ENCODE results near the gene GJB1. TPM values are rescaled to one million over a fixed set of nuclear protein-coding genes. Genes with fewer than 3 reads are reported as not detected.

The GJB1 gene
- total and polyA plus RNA-seq, 2 experiments from 2014 or later = 95.4 to 98.2 TPM

GRCh38 chrX:71181558-71181909 is 41.5 kb upstream of the GJB1 start:
- H3K9me3 ChIP-seq (ENCODE audit: low read depth) = no peaks in the 10 kb centered on the region
- H3K4me1 ChIP-seq (ENCODE audit: insufficient read depth) = peaks cover 17% of the 10 kb centered on the region
- DNase-seq (ENCODE audit: low spot score) = no peak
- H3K9me2 ChIP-seq (replicated peaks; ENCODE audit: insufficient read depth) = no peaks in the 10 kb centered on the region
- no peaks in the 10 kb centered on the region for H3K79me2 ChIP-seq
- H3K36me3 ChIP-seq (replicated peaks; ENCODE audit: insufficient read depth, low read depth) = no peaks in the 10 kb centered on the region
- H3K27ac ChIP-seq = peak overlapping the region; percentile 90
- TF ChIP-seq EZH2 (IDR thresholded peaks at IDR 0.05; ENCODE audit: borderline replicate concordance) (no peak), EZH2phosphoT487 (IDR thresholded peaks at IDR 0.05; ENCODE audit: low read depth, severe bottlenecking, unreplicated experiment) (no peak), CTCF (IDR thresholded peaks at IDR 0.05; ENCODE audit: poor library complexity) (no peak)
- no peaks in the 10 kb centered on the region for H4K20me1 ChIP-seq (ENCODE audit: insufficient read depth, poor library complexity, severe bottlenecking)
- peak overlapping the region; percentile 21 for H3K4me3 ChIP-seq
- 48% methylated on average over 10 of the region's 10 CpGs for WGBS (ENCODE audit: low lambda C conversion rate, missing lambda C conversion rate)
- peak overlapping the region; percentile 73 for H3K4me2 ChIP-seq
- no peaks in the 10 kb centered on the region for H3K27me3 ChIP-seq
- peak overlapping the region; percentile 53 for H2AFZ ChIP-seq

- H4K20me1 ChIP-seq (ENCODE audit: insufficient read depth, poor library complexity, severe bottlenecking) = no peaks in the 10 kb centered on the region
- H3K27ac ChIP-seq = peak overlapping the region; percentile 94
- H3K36me3 ChIP-seq (replicated peaks; ENCODE audit: insufficient read depth, low read depth) = no peaks in the 10 kb centered on the region
- H3K4me1 ChIP-seq (ENCODE audit: insufficient read depth) = peaks cover 17% of the 10 kb centered on the region
- 38% methylated on average over 39 of the region's 42 CpGs for WGBS (ENCODE audit: low lambda C conversion rate, missing lambda C conversion rate)
- no peak for TF ChIP-seq EZH2phosphoT487 (IDR thresholded peaks at IDR 0.05; ENCODE audit: low read depth, severe bottlenecking, unreplicated experiment)
- TF ChIP-seq CTCF (IDR thresholded peaks at IDR 0.05; ENCODE audit: poor library complexity) = no peak
- TF ChIP-seq EZH2 (IDR thresholded peaks at IDR 0.05; ENCODE audit: borderline replicate concordance) = no peak
- no peaks in the 10 kb centered on the region for H3K27me3 ChIP-seq
- no peaks in the 10 kb centered on the region for H3K9me3 ChIP-seq (ENCODE audit: low read depth)
- H3K4me3 ChIP-seq = peak overlapping the region; percentile 21
- H2AFZ ChIP-seq = peak overlapping the region; percentile 53
- H3K79me2 ChIP-seq = no peaks in the 10 kb centered on the region
- peak; percentile 91 for DNase-seq (ENCODE audit: low spot score)
- H3K9me2 ChIP-seq (replicated peaks; ENCODE audit: insufficient read depth) = no peaks in the 10 kb centered on the region
- peak overlapping the region; percentile 73 for H3K4me2 ChIP-seq
Observed at GRCh38 chrX:71181910-71182799, 40.9 kb upstream of the GJB1 start.

- 18% methylated on average over 2 of the region's 2 CpGs for WGBS (ENCODE audit: low lambda C conversion rate, missing lambda C conversion rate)
- H3K4me2 ChIP-seq = peak overlapping the region; percentile 70
- no peaks in the 10 kb centered on the region for H3K9me2 ChIP-seq (replicated peaks; ENCODE audit: insufficient read depth)
- no peaks in the 10 kb centered on the region for H3K27me3 ChIP-seq
- no peak overlapping the region for H3K4me3 ChIP-seq
- peak overlapping the region; percentile 94 for H3K27ac ChIP-seq
- peaks cover 17% of the 10 kb centered on the region for H3K4me1 ChIP-seq (ENCODE audit: insufficient read depth)
- no peaks in the 10 kb centered on the region for H3K36me3 ChIP-seq (replicated peaks; ENCODE audit: insufficient read depth, low read depth)
- H2AFZ ChIP-seq = peak overlapping the region; percentile 41
- no peaks in the 10 kb centered on the region for H4K20me1 ChIP-seq (ENCODE audit: insufficient read depth, poor library complexity, severe bottlenecking)
- no peaks in the 10 kb centered on the region for H3K9me3 ChIP-seq (ENCODE audit: low read depth)
- no peaks in the 10 kb centered on the region for H3K79me2 ChIP-seq
- TF ChIP-seq CTCF (IDR thresholded peaks at IDR 0.05; ENCODE audit: poor library complexity) (no peak), EZH2 (IDR thresholded peaks at IDR 0.05; ENCODE audit: borderline replicate concordance) (no peak), EZH2phosphoT487 (IDR thresholded peaks at IDR 0.05; ENCODE audit: low read depth, severe bottlenecking, unreplicated experiment) (no peak)
- DNase-seq (ENCODE audit: low spot score) = no peak
Observed at GRCh38 chrX:71182871-71183270, 40.2 kb upstream of the GJB1 start.

Data from hepatocyte (in vitro differentiated cells).